ENCODE results near the gene MUS81.

- TF ChIP-seq CTCF (IDR thresholded peaks at IDR 0.05) = no peak
- no peak for TF ChIP-seq ZBTB21 (CRISPR knock-in tag; IDR thresholded peaks at IDR 0.05; ENCODE audit: borderline replicate concordance)
- TF ChIP-seq NFYB (CRISPR knock-in tag; conservative IDR thresholded peaks at IDR 0.05; ENCODE audit: low read depth) = no peak
- no peak for TF ChIP-seq CBFB (CRISPR knock-in tag; IDR thresholded peaks at IDR 0.05; ENCODE audit: low read depth)
- TF ChIP-seq CREM (CRISPR knock-in tag; IDR thresholded peaks at IDR 0.05) = no peak
- TF ChIP-seq ESRRA (CRISPR knock-in tag; IDR thresholded peaks at IDR 0.05; ENCODE audit: borderline replicate concordance) = no peak
These were observed 4.3 kb upstream of the MUS81 start for GRCh38 chr11:65855927-65856363.

All from WTC11 (cell line).